Natural killer cell (primary cell): ENCODE results near the gene GLYR1. TPM values are rescaled to one million over a fixed set of nuclear protein-coding genes. Genes with fewer than 3 reads are reported as not detected.

Experiments
- ATAC-seq, 3 donors: fragments of 150-1000 bp in 2 of 3; fragments of 200-7000 bp in 1 of 3; cut with Tn5 transposase; 1 replicate in 1 of 3; 2 replicates in 2 of 3; pipeline ENCODE4 v1.10.0; 2021; ENCODE audit warnings: mild to moderate bottlenecking in 2 of 3, moderate library complexity in 2 of 3
- DNase-seq, 2 donors: peaks; one replicate each; pipeline versions ENCODE4 v3.0.0 to v3.0.0-alpha.2; 2013 to 2021; ENCODE audit warnings: mixed read lengths in 1 of 2
- H3K27ac ChIP-seq: one replicate; pipeline ENCODE4 v1.5.1; 2013; ENCODE audit warnings: mild to moderate bottlenecking, low read length
- H3K27me3 ChIP-seq: one replicate; pipeline ENCODE4 v1.6.1; 2013; ENCODE audit warnings: low read length; ENCODE audit not compliant: control insufficient read depth, insufficient read depth
- H3K36me3 ChIP-seq: one replicate; pipeline ENCODE4 v1.6.1; 2013; ENCODE audit warnings: low read length; ENCODE audit not compliant: control insufficient read depth, insufficient read depth
- H3K4me1 ChIP-seq: one replicate; pipeline ENCODE4 v1.6.1; 2013; ENCODE audit warnings: low read length; ENCODE audit not compliant: control insufficient read depth, insufficient read depth
- H3K4me3 ChIP-seq: one replicate; pipeline ENCODE4 v1.5.1; 2013; ENCODE audit warnings: low read length
- H3K9me3 ChIP-seq: one replicate; pipeline ENCODE4 v1.6.1; 2013; ENCODE audit warnings: low read length; ENCODE audit not compliant: control insufficient read depth, insufficient read depth
- H3K27ac Mint-ChIP-seq, 2 donors: one replicate each; pipeline ENCODE4 v1.8.0; 2022; ENCODE audit warnings: mild to moderate bottlenecking in 2 of 2, mixed read lengths in 2 of 2, moderate library complexity in 1 of 2
- H3K27me3 Mint-ChIP-seq, 2 donors: one replicate each; pipeline ENCODE4 v1.8.0; 2022; ENCODE audit warnings: low read depth in 2 of 2, mixed read lengths in 2 of 2
- H3K36me3 Mint-ChIP-seq: one replicate; pipeline ENCODE4 v1.8.0; 2022; ENCODE audit warnings: mixed read lengths
- H3K4me1 Mint-ChIP-seq, 2 donors: one replicate each; pipeline ENCODE4 v1.8.0; 2022; ENCODE audit warnings: mixed read lengths in 2 of 2
- H3K4me3 Mint-ChIP-seq: one replicate; pipeline ENCODE4 v1.8.0; 2022; ENCODE audit warnings: mild to moderate bottlenecking, moderate library complexity, mixed read lengths
- H3K9me3 Mint-ChIP-seq, 2 donors: one replicate each; pipeline ENCODE4 v1.8.0; 2022; ENCODE audit warnings: mixed read lengths in 2 of 2
- CTCF ChIP-seq: fragments of 200-600 bp; IDR thresholded peaks from one replicate; pipeline ENCODE4 v1.8.0; 2022; ENCODE audit warnings: antibody characterized with exemption
- WGBS: methylation state at CpG from one replicate; pipeline ENCODE4 v1.1.7; 2013; ENCODE audit warnings: missing lambda C conversion rate; ENCODE audit not compliant: insufficient coverage; 5-methylcytosine and 5-hydroxymethylcytosine counted together
- intact Hi-C: fragments of 100-400 bp; cut with micrococcal nuclease; formaldehyde crosslinking; loops from one replicate; pipeline ENCODE4 v1.14.2; 2022
- total RNA-seq, 4 donors: library from RNA; stranded (reverse); fragments of 120-200 nt in 1 of 4; gene quantifications; one replicate each; pipeline versions ENCODE4 v1.2.3 to v1.2.4, GENCODE V29; 2013 to 2022

Gene GLYR1
- total RNA-seq, 3 donors from 2014 or later (not counting 1 experiment from before 2014, with no cell fraction given): 112 to 129 (median 125) TPM

- no peak overlapping the region for H3K27ac Mint-ChIP-seq
- intact Hi-C loops: no loop called here
- no peak overlapping the region for H3K27ac ChIP-seq
Measured at GRCh38 chr16:4805231-4805630, 41.9 kb downstream of the GLYR1 start.

GRCh38 chr16:4803898-4804762 is 43.0 kb downstream of the GLYR1 start:
- H3K4me1 Mint-ChIP-seq: peaks cover 0 to 10% of the 10 kb centered on the region in 2 donors
- Histone ChIP-seq H3K4me1 (peaks cover 27% of the 10 kb centered on the region), H3K27me3 (no peaks in the 10 kb centered on the region), H3K27ac (no peak overlapping the region), H3K9me3 (no peaks in the 10 kb centered on the region), H3K36me3 (peaks cover 18% of the 10 kb centered on the region), H3K4me3 (no peak overlapping the region)
- H3K9me3 Mint-ChIP-seq: no peaks in the 10 kb centered on the region
- no peak overlapping the region for H3K27ac Mint-ChIP-seq
- no peaks in the 10 kb centered on the region for H3K27me3 Mint-ChIP-seq
- peak overlapping the region; percentile 62 for H3K4me3 Mint-ChIP-seq
- peaks cover 6% of the 10 kb centered on the region for H3K36me3 Mint-ChIP-seq
- intact Hi-C loops: loop anchor here (2.0 kb wide), 2 partner anchors 45 to 69 kb away; partner anchors contain the start of genes ANKS3 and DNAAF8
- TF ChIP-seq CTCF: no peak
- DNase-seq (no peak), ATAC-seq (no peak)
- WGBS: 93% methylated on average over 25 of the region's 26 CpGs

More at GRCh38 chr16:4805231-4805630, 41.9 kb downstream of the GLYR1 start:
- Histone ChIP-seq H3K36me3 (peaks cover 18% of the 10 kb centered on the region), H3K9me3 (no peaks in the 10 kb centered on the region), H3K4me1 (peaks cover 24% of the 10 kb centered on the region), H3K27me3 (no peaks in the 10 kb centered on the region), H3K4me3 (no peak overlapping the region)
- H3K4me3 Mint-ChIP-seq: no peak overlapping the region
- no peaks in the 10 kb centered on the region for H3K9me3 Mint-ChIP-seq
- 98% methylated on average over 11 of the region's 11 CpGs for WGBS
- peaks cover 0 to 10% of the 10 kb centered on the region in 2 donors for H3K4me1 Mint-ChIP-seq
- ATAC-seq (no peak), DNase-seq (no peak)
- peaks cover 6% of the 10 kb centered on the region for H3K36me3 Mint-ChIP-seq
- no peaks in the 10 kb centered on the region for H3K27me3 Mint-ChIP-seq
- no peak for TF ChIP-seq CTCF

- H3K4me1 Mint-ChIP-seq: peaks cover 0 to 10% of the 10 kb centered on the region in 2 donors
- no peaks in the 10 kb centered on the region for H3K27me3 Mint-ChIP-seq
- H3K27me3 ChIP-seq: no peaks in the 10 kb centered on the region
- H3K4me3 ChIP-seq: no peak overlapping the region
- intact Hi-C loops: loop anchor here (2.0 kb wide), 2 partner anchors 45 to 69 kb away; partner anchors contain the start of genes ANKS3 and DNAAF8
- WGBS: 68% methylated on average over 8 of the region's 8 CpGs
- H3K36me3 ChIP-seq: peaks cover 13% of the 10 kb centered on the region
- peak overlapping the region in 1 of 2 donors; percentile 82 for H3K27ac Mint-ChIP-seq
- no peaks in the 10 kb centered on the region for H3K9me3 Mint-ChIP-seq
- peaks cover 27% of the 10 kb centered on the region for H3K4me1 ChIP-seq
- peak overlapping the region; percentile 82 for H3K4me3 Mint-ChIP-seq
- no peaks in the 10 kb centered on the region for H3K9me3 ChIP-seq
- no peak overlapping the region for H3K27ac ChIP-seq
- no peak for DNase-seq
- H3K36me3 Mint-ChIP-seq: peaks cover 6% of the 10 kb centered on the region
- ATAC-seq: no peak
- TF ChIP-seq CTCF: no peak
Measured at GRCh38 chr16:4803401-4803844, 43.7 kb downstream of the GLYR1 start.
